ENCODE measurements around the gene CDK5. TPM values are rescaled to one million over a fixed set of nuclear protein-coding genes. Genes with fewer than 3 reads are reported as not detected.

Gene CDK5
- total and polyA plus RNA-seq, 10 of the 15 experiments (the other 5 are each of a cell fraction or from before 2014, with no cell fraction given) = 1.5 to 33.4 (median 21.6) TPM

- TF ChIP-seq ELK1 (IDR thresholded peaks at IDR 0.05; ENCODE audit: low read depth, low read length) (no peak), HDAC2 (IDR thresholded peaks at IDR 0.05) (no peak), CBX5 (IDR thresholded peaks at IDR 0.05; ENCODE audit: low read depth) (no peak), NKRF (conservative IDR thresholded peaks at IDR 0.05) (no peak), ZSCAN29 (IDR thresholded peaks at IDR 0.05) (no peak)
These were observed 19.4 kb upstream of the CDK5 start (continued) for GRCh38 chr7:151076863-151077704.

GRCh38 chr7:151075978-151076426 lies 18.3 kb upstream of the CDK5 start:
- ATAC-seq (no peak), FAIRE-seq (no peak), DNase-seq (ENCODE audit: low read depth, low spot score) (no peak)
- in situ Hi-C loops (cut with MboI) = no loop called here
- no peak overlapping the region for H3K4me3 ChIP-seq
- RAD21 ChIA-PET (ENCODE audit: unreplicated experiment) = interaction anchor here (0.6 kb wide), 1 partner anchor 9 kb away, joined by 3 read pairs; no protein-coding TSS in a partner anchor
- H3K27me3 ChIP-seq (replicated peaks in 1 of 2; ENCODE audit: control insufficient read depth in 2 of 2, insufficient read depth in 2 of 2, low read length in 1 of 2) = no peaks in the 10 kb centered on the region
- peaks cover 8% of the 10 kb centered on the region for H3K4me1 ChIP-seq (ENCODE audit: control insufficient read depth, insufficient read depth, low read length)
- BruUV-seq (replicated peaks) = TSS peak; percentile 60
- H3K9ac ChIP-seq (ENCODE audit: control insufficient read depth, insufficient read depth, low read length) = no peak overlapping the region
- TF ChIP-seq POLR2A (IDR thresholded peaks at IDR 0.05; ENCODE audit: low read depth, low read length) (peak; percentile 60), POLR2AphosphoS5 (IDR thresholded peaks at IDR 0.05; ENCODE audit: low read length) (no peak)
- no peak overlapping the region for H3K4me2 ChIP-seq (ENCODE audit: control insufficient read depth, insufficient read depth)
- H4K20me1 ChIP-seq (ENCODE audit: control insufficient read depth, insufficient read depth) = no peaks in the 10 kb centered on the region; the same call in 1 of the 2 replicates
- H2AFZ ChIP-seq (ENCODE audit: control insufficient read depth, low read depth, low read length) = no peak overlapping the region
- intact Hi-C loops (cut with micrococcal nuclease; ENCODE audit: unreplicated experiment) = no loop called here
- H3K9me3 ChIP-seq (replicated peaks; ENCODE audit: control insufficient read depth, insufficient read depth, low read length) = no peaks in the 10 kb centered on the region
- no peak overlapping the region for H3K27ac ChIP-seq (ENCODE audit: control insufficient read depth, insufficient read depth)
- POLR2A ChIA-PET = no interaction called here
- SMC1A ChIA-PET (ENCODE audit: uncharacterized antibody, unreplicated experiment) = no interaction called here
- H3K79me2 ChIP-seq (ENCODE audit: control insufficient read depth, insufficient read depth, low read length) = peaks cover 21% of the 10 kb centered on the region
- CTCF ChIA-PET = no interaction called here
- H3K36me3 ChIP-seq (ENCODE audit: control insufficient read depth in 2 of 2, insufficient read depth in 2 of 2, low read length in 1 of 2) = peaks cover 0 to 23% of the 10 kb centered on the region in 2 experiments; a peak in 3 of 4 replicates
- WGBS (ENCODE audit: insufficient coverage, insufficient replicate concordance, low lambda C conversion rate, missing lambda C conversion rate) = 77% methylated on average over 11 of the region's 22 CpGs
